HG03354 (cell line): ENCODE measurements around the gene PLS1.
"Not testable (repeated sequence)": the region's sequence is repeated elsewhere in the genome, so short reads cannot be mapped to it uniquely, and the experiment has no call there.

Experiments used
- ATAC-seq: cut with Tn5 transposase; IDR thresholded peaks from one replicate; pipeline ENCODE4 v1.9.1; 2021; ENCODE audit warnings: mild to moderate bottlenecking; ENCODE audit not compliant: unreplicated experiment, poor library complexity, severe bottlenecking

The PLS1 gene

GRCh38 chr3:142595141-142595540, 1.1 kb upstream of the PLS1 start:
- no peak for ATAC-seq

- no peak for ATAC-seq
Observed at GRCh38 chr3:142595581-142595950, 627 bp upstream of the PLS1 start.

GRCh38 chr3:142596726-142597088, 514 bp downstream of the PLS1 start:
- ATAC-seq, result no peak

GRCh38 chr3:142597906-142598305, 1.7 kb downstream of the PLS1 start:
- ATAC-seq, result no peak

- ATAC-seq, result no peak
Observed at GRCh38 chr3:142601713-142602112, 5.5 kb downstream of the PLS1 start.

- no peak for ATAC-seq
Observed at GRCh38 chr3:142602619-142603385, 6.6 kb downstream of the PLS1 start.

- not testable (repeated sequence) for ATAC-seq
Observed at GRCh38 chr3:142603386-142603705, 7.2 kb downstream of the PLS1 start.

GRCh38 chr3:142604940-142605339, 8.7 kb downstream of the PLS1 start:
- peak; percentile 83 for ATAC-seq

GRCh38 chr3:142608631-142609030, 12.4 kb downstream of the PLS1 start:
- no peak for ATAC-seq

- no peak for ATAC-seq
Observed at GRCh38 chr3:142609136-142609535, 12.9 kb downstream of the PLS1 start.

- ATAC-seq, result no peak
Observed at GRCh38 chr3:142611206-142611605, 15.0 kb downstream of the PLS1 start.

GRCh38 chr3:142613491-142613890, 17.3 kb downstream of the PLS1 start:
- ATAC-seq, result no peak

- no peak for ATAC-seq
Observed at GRCh38 chr3:142614059-142614626, 17.9 kb downstream of the PLS1 start.

GRCh38 chr3:142615171-142615570, 19.0 kb downstream of the PLS1 start:
- ATAC-seq, result no peak

GRCh38 chr3:142618917-142619461, 22.8 kb downstream of the PLS1 start:
- no peak for ATAC-seq

- ATAC-seq, result no peak
Observed at GRCh38 chr3:142622405-142622804, 26.2 kb downstream of the PLS1 start.

GRCh38 chr3:142623194-142623593, 27.0 kb downstream of the PLS1 start:
- no peak for ATAC-seq

- ATAC-seq, result no peak
Observed at GRCh38 chr3:142624341-142625152, 28.4 kb downstream of the PLS1 start.

- no peak for ATAC-seq
Observed at GRCh38 chr3:142625153-142625440, 28.9 kb downstream of the PLS1 start.

- ATAC-seq, result no peak
Observed at GRCh38 chr3:142626971-142627370, 30.8 kb downstream of the PLS1 start.

- ATAC-seq, result no peak
Observed at GRCh38 chr3:142628801-142629200, 32.6 kb downstream of the PLS1 start.
